Neural crest cell (in vitro differentiated cells): Measurements from ENCODE around the gene ATP13A2. TPM values are rescaled to one million over a fixed set of nuclear protein-coding genes. Genes with fewer than 3 reads are reported as not detected.

Experiments used
- DNase-seq: peaks from one replicate; pipeline ENCODE4 v3.0.0; 2021; ENCODE audit warnings: low read depth, mixed read lengths, low spot score
- H3K27ac Mint-ChIP-seq: one replicate; pipeline ENCODE4 v1.8.0; 2021; ENCODE audit warnings: mild to moderate bottlenecking, mixed read lengths; ENCODE audit not compliant: unreplicated experiment
- H3K27me3 Mint-ChIP-seq: 2 replicates; pipeline ENCODE4 v1.8.0; 2021; ENCODE audit warnings: low read depth, mild to moderate bottlenecking, mixed read lengths
- H3K36me3 Mint-ChIP-seq: 2 replicates; pipeline ENCODE4 v1.8.0; 2021; ENCODE audit warnings: low read depth, mild to moderate bottlenecking, mixed read lengths
- H3K4me1 Mint-ChIP-seq: 2 replicates; pipeline ENCODE4 v1.8.0; 2021; ENCODE audit warnings: mixed read lengths
- H3K4me3 Mint-ChIP-seq: one replicate; pipeline ENCODE4 v1.8.0; 2021; ENCODE audit warnings: mild to moderate bottlenecking, mixed read lengths
- H3K9me3 Mint-ChIP-seq: 2 replicates; pipeline ENCODE4 v1.8.0; 2021; ENCODE audit warnings: mixed read lengths
- total RNA-seq: library from RNA; stranded (reverse); gene quantifications from 2 replicates; pipeline ENCODE4 v1.2.1, GENCODE V29; 2021
- TF ChIP-seq, protein P1 (sequence below): fragments of 200-600 bp; sonication (generic); conservative IDR thresholded peaks from 2 replicates; pipeline ENCODE4 v1.5.0; 2021; ENCODE audit warnings: antibody characterized with exemption, mild to moderate bottlenecking

Gene ATP13A2
- total RNA-seq, 1 donor from 2014 or later: 53.9 TPM

DNA sequence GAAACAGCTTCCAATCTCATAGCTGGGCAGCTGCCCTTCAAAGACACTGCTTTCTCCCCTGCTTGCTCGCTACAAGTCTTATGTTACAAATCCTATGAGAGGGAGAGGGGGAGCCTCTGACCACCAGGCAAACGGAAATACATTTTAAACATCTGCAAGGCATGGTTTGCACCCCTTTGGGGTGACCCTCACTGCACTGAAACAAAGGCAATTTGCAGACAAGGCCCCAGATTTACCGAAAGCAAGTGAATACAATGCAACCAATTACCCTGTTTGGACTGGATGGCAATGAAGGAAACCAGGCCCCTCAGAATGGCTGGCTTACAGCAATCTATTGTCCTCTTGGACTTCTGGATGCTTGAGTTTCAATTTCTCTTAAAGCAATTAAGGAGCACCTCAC, 11.8 kb upstream of the ATP13A2 start:
- DNase-seq: no peak
- TF ChIP-seq, protein P1, sequence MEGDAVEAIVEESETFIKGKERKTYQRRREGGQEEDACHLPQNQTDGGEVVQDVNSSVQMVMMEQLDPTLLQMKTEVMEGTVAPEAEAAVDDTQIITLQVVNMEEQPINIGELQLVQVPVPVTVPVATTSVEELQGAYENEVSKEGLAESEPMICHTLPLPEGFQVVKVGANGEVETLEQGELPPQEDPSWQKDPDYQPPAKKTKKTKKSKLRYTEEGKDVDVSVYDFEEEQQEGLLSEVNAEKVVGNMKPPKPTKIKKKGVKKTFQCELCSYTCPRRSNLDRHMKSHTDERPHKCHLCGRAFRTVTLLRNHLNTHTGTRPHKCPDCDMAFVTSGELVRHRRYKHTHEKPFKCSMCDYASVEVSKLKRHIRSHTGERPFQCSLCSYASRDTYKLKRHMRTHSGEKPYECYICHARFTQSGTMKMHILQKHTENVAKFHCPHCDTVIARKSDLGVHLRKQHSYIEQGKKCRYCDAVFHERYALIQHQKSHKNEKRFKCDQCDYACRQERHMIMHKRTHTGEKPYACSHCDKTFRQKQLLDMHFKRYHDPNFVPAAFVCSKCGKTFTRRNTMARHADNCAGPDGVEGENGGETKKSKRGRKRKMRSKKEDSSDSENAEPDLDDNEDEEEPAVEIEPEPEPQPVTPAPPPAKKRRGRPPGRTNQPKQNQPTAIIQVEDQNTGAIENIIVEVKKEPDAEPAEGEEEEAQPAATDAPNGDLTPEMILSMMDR: no peak
- no peaks in the 10 kb centered on the region for H3K9me3 Mint-ChIP-seq
- no peaks in the 10 kb centered on the region for H3K27me3 Mint-ChIP-seq
- no peak overlapping the region for H3K27ac Mint-ChIP-seq
- no peak overlapping the region for H3K4me3 Mint-ChIP-seq
- peaks cover 7% of the 10 kb centered on the region for H3K36me3 Mint-ChIP-seq
- no peaks in the 10 kb centered on the region for H3K4me1 Mint-ChIP-seq

DNA sequence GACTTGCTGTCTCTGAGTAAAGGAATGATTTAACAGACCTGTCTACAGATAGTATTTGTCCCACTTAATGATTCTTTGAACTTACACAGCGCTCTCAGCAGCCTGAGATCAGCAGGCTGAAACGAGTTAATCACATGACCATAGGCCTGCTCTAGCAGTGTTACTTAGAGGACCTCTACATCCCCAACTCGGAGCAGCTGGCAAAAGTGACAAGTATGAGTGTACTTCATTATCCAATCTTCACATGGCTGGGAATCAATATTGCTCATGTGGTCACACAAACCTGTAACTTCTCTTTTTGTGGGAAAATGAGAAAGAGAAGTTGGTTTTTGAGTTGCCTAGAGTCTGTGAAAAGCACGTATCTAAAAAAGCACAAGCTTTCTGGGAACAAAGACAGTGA, 11.4 kb upstream of the ATP13A2 start:
- TF ChIP-seq, protein P1: no peak
- H3K27ac Mint-ChIP-seq: no peak overlapping the region
- no peaks in the 10 kb centered on the region for H3K9me3 Mint-ChIP-seq
- DNase-seq: no peak
- H3K36me3 Mint-ChIP-seq: peaks cover 7% of the 10 kb centered on the region
- no peak overlapping the region for H3K4me3 Mint-ChIP-seq
- no peaks in the 10 kb centered on the region for H3K4me1 Mint-ChIP-seq
- H3K27me3 Mint-ChIP-seq: no peaks in the 10 kb centered on the region

DNA sequence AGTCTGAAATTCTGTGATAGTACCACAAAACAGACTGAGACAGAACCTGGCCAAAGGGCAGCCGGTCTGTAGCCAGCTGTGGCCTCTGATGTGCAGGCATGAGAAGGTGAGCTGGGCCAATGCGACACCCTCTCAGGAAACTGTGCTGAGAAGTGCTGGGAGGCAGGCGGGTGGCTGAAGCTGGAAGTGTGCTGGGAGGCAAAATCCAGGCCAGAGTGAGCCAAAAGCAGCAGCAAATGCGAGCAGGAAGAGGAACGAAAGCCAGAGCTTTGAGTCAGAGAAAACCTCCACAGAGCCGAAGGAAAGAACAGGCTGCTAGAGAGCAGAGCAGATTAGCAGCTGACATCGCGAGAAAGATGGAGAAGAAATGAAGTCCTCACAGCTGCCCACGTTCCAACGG, 10.2 kb upstream of the ATP13A2 start:
- Mint-ChIP-seq H3K4me3 (no peak overlapping the region), H3K9me3 (no peaks in the 10 kb centered on the region), H3K36me3 (peaks cover 2% of the 10 kb centered on the region), H3K4me1 (no peaks in the 10 kb centered on the region), H3K27me3 (no peaks in the 10 kb centered on the region), H3K27ac (no peak overlapping the region)
- TF ChIP-seq, protein P1: no peak
- DNase-seq: no peak

DNA sequence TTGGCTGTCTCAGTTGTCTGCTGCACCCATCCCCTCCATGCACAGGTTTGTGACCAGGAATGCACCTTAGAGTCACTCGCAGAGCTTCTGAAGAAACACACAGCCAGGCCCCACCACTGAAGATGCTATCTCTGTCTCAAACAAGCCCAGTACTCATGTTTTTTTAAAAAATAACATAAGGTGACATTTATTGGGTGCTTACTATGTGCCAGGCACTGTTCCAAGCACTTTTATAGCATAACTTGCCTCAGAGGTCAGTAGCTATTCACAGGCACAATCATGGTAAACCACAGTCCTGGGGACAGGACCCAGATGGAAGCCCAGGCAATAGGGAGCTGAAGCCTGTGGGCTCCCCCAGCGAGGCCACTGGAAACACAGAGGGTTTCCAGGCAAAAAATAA, 8.8 kb upstream of the ATP13A2 start:
- DNase-seq: no peak
- Mint-ChIP-seq H3K27me3 (no peaks in the 10 kb centered on the region), H3K36me3 (peaks cover 5% of the 10 kb centered on the region), H3K4me1 (peaks cover 8% of the 10 kb centered on the region), H3K27ac (no peak overlapping the region), H3K9me3 (no peaks in the 10 kb centered on the region), H3K4me3 (no peak overlapping the region)
- TF ChIP-seq, protein P1: no peak

DNA sequence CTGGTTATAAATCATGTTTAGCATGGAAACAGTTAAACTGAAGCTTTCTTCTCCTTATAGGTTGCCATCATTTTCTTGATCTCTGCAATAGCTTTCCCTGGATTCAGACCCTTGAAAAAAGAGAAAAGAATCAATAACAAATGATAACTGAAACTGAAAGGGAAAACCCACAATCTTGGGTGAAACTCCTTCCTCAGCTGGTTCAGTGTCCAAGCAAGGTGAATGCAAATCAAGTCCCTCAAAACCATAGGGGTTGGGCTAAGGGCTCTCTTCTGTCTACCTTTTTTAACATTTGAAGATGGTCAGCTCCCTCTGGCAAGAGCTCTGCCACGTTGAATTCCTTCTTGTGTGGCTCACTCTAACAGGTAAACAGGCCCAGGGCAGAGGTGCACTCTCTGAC, 7.1 kb upstream of the ATP13A2 start:
- Mint-ChIP-seq H3K27ac (no peak overlapping the region), H3K9me3 (no peaks in the 10 kb centered on the region), H3K4me3 (no peak overlapping the region), H3K27me3 (no peaks in the 10 kb centered on the region), H3K4me1 (peaks cover 8% of the 10 kb centered on the region), H3K36me3 (peaks cover 5% of the 10 kb centered on the region)
- TF ChIP-seq, protein P1: no peak
- DNase-seq: no peak

DNA sequence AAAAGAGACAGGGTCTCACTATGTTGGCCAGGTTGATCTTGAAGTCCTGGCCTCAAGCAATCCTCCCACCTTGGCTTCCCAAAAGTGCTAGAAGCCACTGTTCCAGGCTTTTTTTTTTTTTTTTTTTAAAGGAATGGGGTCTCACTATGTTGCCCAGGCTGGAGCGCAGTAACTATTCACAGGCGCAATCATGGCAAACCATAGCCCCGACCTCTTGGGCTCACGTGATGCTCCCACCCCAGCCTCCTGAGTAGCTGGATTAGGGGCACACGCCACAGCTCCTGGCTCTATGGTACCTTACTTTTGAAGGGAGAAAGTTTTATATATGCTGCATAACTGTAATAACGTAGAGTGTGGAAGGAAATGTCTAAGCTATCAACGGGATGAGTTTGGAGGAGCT, 5.7 kb upstream of the ATP13A2 start:
- Mint-ChIP-seq H3K27me3 (peaks cover 5% of the 10 kb centered on the region), H3K36me3 (peaks cover 5% of the 10 kb centered on the region), H3K9me3 (no peaks in the 10 kb centered on the region), H3K4me3 (no peak overlapping the region), H3K27ac (no peak overlapping the region), H3K4me1 (peaks cover 8% of the 10 kb centered on the region)
- TF ChIP-seq, protein P1: no peak
- DNase-seq: no peak
